Left cardiac atrium (tissue), 4 donors: Measurements from ENCODE around the gene ZNF280C. TPM values are rescaled to one million over a fixed set of nuclear protein-coding genes. Genes with fewer than 3 reads are reported as not detected.
A peak's percentile ranks its signal among the peaks of the same experiment; 100 is the strongest.

ENCODE experiments used
- ATAC-seq, 2 donors: fragments of 200-7000 bp; cut with Tn5 transposase; one replicate each; pipeline ENCODE4 v1.9.1; 2020; ENCODE audit warnings: mild to moderate bottlenecking in 2 of 2, moderate library complexity in 2 of 2
- DNase-seq: peaks from one replicate; pipeline ENCODE4 v3.0.0-alpha.2; 2020
- intact Hi-C, 2 donors: fragments of 100-400 bp; cut with DNase I; formaldehyde crosslinking; loops; one replicate each; pipeline versions ENCODE4 v1.14.1 to v1.15.1; 2022 to 2023
- total RNA-seq, 2 donors: library from RNA; stranded (reverse); fragmentation: NEBNext Ultra II Directional; extraction: Animal tissue kit (Norgen Biotek cat#: 25700); gene quantifications; one replicate each; pipeline ENCODE4 v1.2.1, GENCODE V29; 2021
- donor health status: DM: no; HTN: yes; CAD: no.
- donor health status: DM: no; HTN: yes; CAD: no; lungs with severe emphysema.
- donor health status: DM: yes; HTN: yes; CAD: no.
- donor health status: Dilated cardiomyopathy.

Gene ZNF280C
- total RNA-seq, 2 donors from 2014 or later = 2.1 to 2.3 TPM

DNA sequence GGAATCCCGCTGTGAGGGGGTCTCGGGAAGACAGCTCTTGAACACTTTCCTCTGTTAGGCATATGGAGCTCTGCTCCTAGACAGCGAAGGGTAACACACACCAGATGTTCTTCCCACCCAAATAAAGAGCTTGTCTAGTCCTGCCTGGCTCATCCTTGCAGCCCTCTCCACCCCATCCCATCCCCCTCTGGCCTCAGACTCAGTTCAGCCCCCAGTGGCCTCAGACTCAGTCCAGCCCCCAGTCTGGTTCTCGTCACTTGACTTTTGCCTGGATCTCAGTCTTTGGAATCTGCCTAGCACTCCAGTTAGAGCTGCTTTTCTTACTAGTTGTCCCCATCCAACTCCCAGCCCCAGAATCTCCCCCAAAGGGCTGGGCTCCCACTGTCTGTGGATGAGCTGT lies 82.0 kb downstream of the ZNF280C start:
- DNase-seq (no peak), ATAC-seq (no peak)
- intact Hi-C loops = no loop called here

DNA sequence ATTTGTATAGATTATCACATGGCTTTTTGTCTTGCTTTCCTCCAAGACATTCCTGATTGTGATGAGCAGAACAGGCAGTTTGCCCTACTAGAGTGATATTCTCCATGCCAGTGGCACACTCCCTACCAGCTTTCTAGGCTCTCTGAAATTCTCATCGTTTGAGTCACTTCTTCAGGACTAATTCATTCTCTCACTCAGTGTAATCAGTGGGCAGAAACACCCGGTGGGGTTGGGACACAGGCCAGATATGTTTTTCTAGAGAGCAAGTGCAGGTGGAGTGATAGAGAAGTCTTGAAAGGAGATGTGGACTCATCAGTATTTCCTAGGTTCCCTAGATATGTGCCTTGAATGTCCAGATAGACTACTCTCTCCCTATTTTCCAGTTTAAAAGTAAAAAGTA lies 83.8 kb downstream of the ZNF280C start:
- intact Hi-C loops = no loop called here
- DNase-seq = no peak

DNA sequence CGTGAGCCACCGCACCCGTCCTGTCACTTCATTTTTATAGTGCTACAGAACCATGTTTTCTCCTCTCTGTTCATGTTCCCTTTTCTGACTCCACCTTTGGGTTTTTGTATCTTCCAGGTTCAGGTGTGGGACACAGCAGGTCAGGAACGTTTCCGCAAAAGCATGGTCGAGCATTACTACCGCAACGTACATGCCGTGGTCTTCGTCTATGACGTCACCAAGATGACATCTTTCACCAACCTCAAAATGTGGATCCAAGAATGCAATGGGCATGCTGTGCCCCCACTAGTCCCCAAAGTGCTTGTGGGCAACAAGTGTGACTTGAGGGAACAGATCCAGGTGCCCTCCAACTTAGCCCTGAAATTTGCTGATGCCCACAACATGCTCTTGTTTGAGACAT lies 84.5 kb downstream of the ZNF280C start:
- no peak for ATAC-seq
- intact Hi-C loops = no loop called here
- no peak for DNase-seq

More for the DNA sequence above, 83.8 kb downstream of the ZNF280C start:
- ATAC-seq = peak in 1 of 2 donors; percentile 58

DNA sequence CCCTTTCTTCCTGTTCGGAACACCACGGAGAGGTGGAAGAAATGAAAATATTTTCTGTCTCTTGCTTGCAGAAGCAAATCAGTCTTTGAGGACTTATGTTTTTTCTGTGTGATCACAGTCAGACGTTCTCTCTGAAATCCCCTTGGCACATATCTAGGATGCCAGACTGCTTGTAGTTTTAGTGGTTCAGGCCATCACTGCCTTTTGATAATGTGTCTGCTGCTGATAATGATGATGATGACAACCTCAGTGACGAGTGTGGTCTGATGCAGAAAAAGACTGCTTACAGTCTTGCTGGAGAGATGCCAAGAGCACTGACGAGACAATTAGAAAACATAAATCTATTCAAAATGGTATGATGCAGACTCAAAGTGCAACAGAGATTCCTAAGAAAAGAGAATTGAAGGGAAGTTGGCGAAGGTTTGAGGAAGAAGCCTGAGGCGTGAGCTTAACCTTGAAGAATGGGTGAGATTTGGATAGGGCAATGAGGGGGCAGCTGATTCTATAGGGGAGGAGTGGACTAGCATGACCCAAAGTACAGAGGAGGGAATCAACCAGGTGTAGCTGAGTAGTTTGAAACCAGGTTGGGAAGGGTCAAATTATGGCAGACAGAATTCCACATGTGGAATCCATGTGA lies 89.0 kb downstream of the ZNF280C start:
- DNase-seq (no peak), ATAC-seq (peak in 1 of 2 donors; percentile 68)
- intact Hi-C loops = no loop called here

DNA sequence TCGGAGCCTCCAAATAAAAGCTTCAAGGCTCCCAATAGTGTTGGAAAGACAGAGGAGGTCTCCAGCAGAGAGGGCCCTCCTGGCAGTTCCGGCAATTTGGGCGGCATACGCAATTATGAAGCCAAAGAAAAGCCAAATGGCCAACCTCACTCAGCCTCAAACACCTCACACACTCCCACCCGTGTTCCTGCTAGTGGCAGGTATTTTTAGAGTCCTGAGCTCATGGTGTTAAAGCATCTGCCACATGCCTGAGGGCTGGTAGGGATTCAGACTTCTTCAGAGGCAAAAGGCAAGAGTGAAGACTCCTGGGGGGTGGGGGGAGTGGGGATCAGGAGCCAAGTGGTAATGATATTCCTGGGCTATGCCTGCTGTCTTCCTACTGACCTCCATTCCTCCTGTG lies 89.5 kb downstream of the ZNF280C start:
- ATAC-seq (peak in 1 of 2 donors; percentile 34), DNase-seq (no peak)
- intact Hi-C loops = no loop called here

DNA sequence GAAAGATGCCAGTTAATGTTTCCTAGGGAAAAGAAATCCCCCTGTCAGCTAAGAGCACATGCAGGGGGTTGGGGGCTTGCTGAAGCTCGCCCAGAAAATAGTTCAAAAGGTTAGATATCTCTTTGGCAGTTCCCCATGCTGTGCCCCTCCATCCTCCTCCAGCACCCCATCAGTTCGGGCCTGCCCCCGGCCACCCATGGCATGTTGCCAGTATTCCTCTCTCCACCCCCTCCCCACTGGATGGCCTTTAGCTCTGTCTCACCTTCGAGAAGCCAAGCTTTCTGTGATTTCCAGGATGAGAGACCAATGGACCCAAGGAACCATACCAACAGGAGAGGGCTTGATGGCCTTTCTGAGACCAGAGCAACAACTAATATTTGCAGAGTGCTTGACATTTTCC lies 91.8 kb downstream of the ZNF280C start:
- no peak for DNase-seq
- ATAC-seq = no peak
- intact Hi-C loops = no loop called here

DNA sequence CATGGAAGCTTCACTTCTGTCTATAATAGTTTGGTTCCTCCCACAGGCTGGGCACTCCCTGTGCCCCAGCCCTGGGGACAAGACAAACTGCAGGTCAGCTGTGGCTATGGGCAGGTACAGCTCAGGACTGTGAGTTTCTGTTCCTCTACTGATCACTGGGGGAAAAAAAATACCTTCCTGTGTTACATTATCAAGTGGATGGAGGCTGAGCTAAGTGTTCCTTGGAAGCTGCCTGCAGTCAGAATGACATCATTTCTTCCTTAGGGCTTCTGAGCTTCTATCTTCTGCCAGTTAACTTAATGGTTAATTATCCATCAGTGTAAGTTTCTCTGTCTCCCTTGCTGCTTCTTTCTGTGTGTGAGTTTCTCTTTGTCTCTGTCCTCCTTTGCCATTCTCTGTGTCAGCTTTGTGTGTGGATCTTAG lies 92.3 kb downstream of the ZNF280C start:
- intact Hi-C loops = no loop called here

DNA sequence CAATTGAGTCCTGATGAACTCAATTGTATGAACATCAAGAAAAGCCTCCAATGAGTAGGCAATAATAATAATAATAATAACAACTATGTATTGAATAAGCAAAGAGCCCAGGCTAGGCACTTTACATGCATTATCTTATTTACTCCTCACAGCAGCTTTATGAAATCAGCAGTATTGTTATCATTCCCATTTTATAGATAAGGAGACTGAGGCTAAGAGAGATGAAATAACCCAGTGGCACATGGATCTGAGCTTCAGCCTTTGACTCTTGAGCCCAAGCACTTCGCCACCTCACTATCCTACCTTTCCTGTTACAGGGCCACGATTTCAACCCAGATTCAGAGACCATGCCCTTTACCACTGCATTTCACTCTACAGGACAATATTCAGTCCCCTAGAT lies 93.8 kb downstream of the ZNF280C start:
- ATAC-seq (no peak), DNase-seq (no peak)
- intact Hi-C loops = no loop called here

More for the DNA sequence above, 92.3 kb downstream of the ZNF280C start:
- ATAC-seq (no peak), DNase-seq (no peak)

DNA sequence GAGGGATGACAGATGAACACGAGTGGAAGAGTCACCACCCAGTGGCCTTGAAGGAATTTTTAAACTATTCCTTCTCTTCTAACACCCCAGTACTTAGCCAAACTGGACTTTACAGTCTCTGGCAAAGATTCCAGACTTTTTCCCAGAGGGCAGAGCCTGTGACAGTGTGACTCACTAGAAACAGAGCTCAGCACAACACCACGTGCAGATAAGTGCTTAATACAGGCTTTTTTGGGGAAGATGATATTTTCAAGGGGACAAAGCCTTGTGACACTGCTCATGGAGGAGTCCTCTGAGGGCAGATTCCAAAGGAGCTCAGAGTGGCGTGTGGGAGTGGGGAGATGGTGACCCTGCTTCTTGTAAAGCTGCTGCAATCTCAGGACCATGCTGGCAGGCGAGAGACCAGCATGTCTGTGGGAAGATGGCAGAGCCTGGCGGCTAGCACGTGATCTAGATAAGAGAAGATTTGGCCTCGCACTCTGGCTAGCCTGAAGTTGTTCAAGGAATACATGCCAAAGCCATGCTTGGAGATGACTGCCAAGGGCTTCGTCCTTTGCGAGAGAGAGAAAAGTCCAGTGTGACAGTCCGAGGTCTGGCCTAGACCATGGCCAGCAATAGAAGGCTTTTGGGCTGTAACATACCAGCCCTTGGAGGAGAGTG lies 94.5 kb downstream of the ZNF280C start:
- intact Hi-C loops = no loop called here
- ATAC-seq (peak; percentile 70 to 71), DNase-seq (peak; percentile 47)

DNA sequence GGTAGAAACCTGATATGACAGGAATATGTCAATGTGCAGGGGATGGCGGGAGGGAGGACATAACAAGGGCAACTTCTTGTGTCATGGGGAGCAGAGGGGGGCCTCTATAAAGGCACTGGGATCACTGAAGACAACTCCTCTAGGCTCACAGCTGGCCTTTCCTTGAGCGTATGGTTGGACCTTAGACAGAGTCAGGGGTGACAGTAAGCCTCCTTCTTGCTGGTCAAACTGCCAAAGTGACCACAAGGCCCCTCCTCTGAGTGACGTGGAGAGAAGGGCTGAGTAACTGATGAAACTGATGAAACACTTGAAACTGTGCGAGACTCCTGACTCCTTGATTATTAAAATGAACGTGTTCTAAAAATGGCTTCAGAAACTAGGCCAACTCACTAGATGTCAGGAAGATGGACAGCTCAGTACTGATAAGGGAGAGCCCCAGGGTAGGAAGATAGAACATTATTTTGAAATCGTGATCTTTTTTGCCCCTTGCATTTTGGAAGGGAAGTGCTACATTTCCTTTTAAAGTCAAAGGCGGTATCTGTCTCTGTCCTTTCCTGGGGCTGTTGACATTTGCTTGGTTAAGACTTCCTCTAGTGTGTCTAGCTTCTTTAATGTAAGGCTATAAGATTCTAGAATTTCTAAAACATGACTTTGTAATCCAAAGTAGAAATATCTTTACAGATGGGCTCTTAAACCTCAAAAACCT lies 95.4 kb downstream of the ZNF280C start:
- peak; percentile 48 to 78 for ATAC-seq
- peak; percentile 56 for DNase-seq
- intact Hi-C loops = no loop called here

DNA sequence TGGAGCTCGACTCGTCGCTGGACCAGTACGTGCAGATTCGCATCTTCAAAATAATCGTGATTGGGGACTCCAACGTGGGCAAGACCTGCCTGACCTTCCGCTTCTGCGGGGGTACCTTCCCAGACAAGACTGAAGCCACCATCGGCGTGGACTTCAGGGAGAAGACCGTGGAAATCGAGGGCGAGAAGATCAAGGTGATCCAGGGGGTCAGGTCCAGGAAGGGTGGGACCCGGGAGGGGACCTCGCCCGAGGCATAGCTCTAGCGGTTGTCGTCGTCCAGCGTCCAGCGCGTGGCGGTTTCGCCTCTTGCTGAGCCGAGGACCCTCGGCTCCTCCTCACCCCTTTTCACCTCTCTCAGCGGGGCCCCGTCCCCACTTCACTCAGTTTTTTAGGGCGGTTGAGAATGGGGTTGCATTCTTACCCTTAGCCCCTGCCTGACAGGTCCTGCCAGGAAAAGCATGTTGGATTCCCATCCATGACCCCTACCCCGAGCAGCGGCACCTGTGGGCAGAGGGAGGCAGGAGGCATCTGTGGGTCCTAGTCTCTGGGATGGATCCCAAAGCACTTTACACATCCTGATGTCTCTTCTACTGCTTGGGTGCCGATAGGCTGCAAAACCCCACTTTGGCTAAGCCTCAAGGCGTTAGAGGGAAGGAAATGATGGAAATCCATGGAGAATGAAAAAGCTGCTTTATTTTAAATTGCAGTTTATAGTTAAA lies 96.4 kb downstream of the ZNF280C start:
- ATAC-seq = no peak
- DNase-seq = no peak
- intact Hi-C loops = no loop called here

DNA sequence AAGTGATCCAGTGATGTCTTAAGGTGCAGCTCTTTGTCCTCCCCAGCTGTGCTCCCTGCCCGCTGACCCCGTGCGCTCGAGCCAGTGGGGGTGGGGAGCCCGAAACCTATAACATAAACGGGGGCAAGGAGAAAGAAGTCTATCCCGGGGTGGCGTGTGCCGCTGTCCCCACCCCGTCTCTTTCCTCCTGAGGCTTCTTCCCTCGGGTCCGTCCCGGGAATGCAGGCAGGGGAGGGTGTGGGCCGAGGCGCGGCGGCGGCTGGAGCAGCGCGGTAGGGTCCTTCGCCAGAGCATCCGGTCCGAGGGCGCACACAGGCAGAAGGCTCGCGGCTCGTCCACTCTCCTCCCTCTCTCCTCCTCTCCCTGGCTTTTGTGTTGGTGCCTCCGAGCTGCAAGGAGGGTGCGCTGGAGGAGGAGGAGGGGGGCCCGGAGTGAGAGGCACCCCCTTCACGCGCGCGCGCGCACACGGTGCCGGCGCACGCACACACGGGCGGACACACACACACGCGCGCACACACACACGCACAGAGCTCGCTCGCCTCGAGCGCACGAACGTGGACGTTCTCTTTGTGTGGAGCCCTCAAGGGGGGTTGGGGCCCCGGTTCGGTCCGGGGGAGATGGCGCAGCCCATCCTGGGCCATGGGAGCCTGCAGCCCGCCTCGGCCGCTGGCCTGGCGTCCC lies 97.1 kb downstream of the ZNF280C start, which contains the start of gene RAB33A:
Gene RAB33A (plus strand): TSS at position 517 of the 681 bp plus-strand sequence. CDS start 101 bp downstream, at position 618.
- ATAC-seq = peak; percentile 20 to 45
- peak; percentile 31 for DNase-seq
- intact Hi-C loops = no loop called here

DNA sequence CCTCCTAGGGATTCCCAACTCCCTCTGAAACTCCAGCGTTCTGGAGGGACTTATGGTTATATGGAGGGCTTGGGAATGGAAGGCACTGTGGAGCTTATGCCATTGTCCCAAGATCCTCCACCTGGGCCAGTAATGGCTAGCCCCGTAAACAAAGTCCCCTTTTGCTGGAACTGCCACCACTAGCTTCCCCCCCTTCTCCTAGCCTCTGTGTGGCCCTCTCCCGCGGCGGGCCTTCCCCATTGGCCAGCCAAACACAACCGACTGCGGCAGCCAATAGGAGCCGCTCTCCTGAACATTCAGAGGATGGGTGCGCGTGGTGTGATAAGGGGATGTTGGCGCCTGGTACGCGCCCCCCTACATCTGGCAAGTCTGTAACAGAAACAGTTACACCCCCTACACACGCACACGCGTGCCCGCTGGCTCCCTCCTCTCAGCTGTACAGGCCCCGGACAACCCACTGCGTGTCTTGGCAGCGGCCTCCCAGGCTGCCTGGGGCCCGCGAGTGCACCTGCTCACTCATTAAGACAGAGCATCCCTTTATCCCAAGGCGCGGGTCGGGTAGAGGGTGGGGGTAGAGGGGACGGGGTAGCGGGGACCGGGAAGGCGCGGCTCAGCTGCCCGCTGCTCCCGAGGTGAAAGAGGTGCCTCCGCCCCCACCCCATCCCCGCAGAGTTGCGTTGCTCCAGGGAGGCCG lies 97.8 kb downstream of the ZNF280C start:
- DNase-seq = peak; percentile 65
- peak; percentile 43 to 67 for ATAC-seq
- intact Hi-C loops = no loop called here

DNA sequence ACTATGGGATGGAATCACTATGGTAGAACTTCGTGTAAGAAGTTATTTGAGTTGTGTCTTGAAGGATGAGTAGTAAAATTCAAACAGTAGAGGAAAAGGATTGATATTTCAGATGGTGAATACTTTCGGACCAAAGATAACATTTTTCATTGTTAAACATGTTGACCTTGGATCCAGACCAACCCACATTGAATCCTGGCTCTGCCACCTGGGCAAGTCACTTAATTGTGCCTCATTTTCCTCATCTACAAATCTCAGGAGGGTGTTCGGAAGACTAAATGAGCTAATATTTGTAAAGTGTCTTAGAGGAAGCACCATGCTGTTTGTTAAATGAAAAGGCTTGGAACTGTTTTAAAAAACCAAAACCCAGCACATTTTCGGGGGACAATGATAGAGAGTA lies 101.7 kb downstream of the ZNF280C start:
- intact Hi-C loops = no loop called here
- ATAC-seq = no peak

DNA sequence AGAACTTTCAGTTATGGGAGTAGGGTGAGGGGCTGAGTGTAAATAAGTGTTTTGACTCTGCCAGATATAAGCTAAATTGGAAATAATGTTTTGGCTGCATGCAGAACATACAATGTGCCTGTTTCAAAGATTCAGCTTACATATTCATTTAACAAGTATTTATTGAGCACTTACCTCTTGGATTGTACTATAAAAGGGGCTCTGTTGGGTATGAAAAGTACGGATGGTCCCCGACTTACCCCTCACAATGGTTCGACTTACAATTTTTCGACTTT lies 102.3 kb downstream of the ZNF280C start:
- ATAC-seq (no peak), DNase-seq (no peak)
- intact Hi-C loops = no loop called here

More for the DNA sequence above, 101.7 kb downstream of the ZNF280C start:
- no peak for DNase-seq

DNA sequence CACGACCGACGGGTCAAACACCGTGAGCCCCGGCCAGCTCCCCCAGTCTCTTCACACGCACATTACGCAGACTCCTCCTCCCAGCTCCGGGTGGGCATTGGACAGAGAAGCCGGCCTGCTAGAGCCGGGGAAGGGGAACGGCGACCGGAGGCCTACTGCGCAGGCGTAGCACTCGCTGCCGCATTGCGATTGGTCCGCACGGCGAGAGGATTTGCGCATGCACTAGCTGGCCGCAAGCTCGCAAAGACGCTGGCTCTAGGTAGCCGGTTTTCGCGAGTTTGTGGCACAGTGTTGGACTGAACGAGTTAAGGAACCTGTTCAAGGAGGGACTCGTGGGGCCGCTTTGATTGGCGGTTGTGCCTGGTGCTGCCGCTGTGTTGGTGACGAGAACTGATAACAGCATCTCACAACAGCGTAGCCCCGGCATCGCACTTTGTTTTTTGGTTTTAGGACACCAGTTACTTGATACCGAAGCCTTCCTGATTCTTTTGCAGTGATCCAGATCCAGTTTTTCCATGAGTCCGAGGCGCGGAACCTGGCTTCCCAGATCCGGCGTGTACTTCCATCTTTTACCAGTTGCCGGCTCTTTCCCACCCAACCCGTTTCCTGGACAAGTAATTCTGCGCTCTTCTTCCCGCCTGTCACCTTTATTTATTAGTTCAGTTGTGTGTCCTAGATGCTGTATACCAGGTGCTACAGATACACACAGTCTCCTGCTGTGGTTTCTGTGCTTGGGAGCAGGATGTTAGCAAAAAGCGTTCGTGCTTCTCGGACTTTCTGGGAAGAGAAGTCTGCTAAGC lies 102.8 kb downstream of the ZNF280C start, which contains the start of gene AIFM1:
Gene AIFM1 (minus strand): TSS at position 139 of the 800 bp plus-strand sequence. CDS start 185 bp downstream, outside the sequence.
- intact Hi-C loops = no loop called here
- DNase-seq (peak; percentile 93), ATAC-seq (peak; percentile 97 to 99)

DNA sequence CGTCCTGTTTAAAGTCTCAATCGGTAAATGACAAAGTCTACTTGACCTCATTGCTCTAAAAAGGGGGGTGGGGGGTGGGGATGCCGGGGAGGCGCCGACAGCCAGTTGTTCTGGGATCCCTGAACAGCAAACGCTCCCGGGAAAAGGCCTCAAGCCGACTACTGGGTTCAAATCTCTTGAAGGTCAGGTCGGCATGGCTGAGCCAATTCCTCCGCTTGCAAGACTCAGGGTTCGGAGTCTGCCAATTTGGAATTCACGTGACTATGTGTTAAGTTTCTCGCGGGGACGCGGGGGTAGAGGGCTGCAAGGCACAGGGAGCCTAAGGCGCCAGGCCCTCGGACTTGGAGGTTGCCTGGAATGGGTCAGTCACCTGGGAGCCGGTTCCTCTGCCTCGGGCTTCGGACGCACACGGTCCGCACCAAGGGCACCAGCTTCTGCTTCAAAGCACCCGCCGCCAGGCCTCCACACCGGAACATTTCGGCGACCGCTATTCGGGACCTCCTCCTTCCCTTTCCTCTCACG lies 103.5 kb downstream of the ZNF280C start:
- ATAC-seq (peak in 1 of 2 donors; percentile 34), DNase-seq (no peak)
- intact Hi-C loops = no loop called here
